SK-N-SH treated with all-trans-retinoic acid at 6 μM for 48 hours (cell line): ENCODE data around the gene CAPG.

ENCODE experiments used
- BACH2 ChIP-seq: fragments of 250-450 bp; sonication (Bioruptor Pico); IDR thresholded peaks from 2 replicates; pipeline ENCODE4 v1.9.0; 2021; ENCODE audit warnings: mild to moderate bottlenecking, borderline replicate concordance
- ESRRG ChIP-seq: fragments of 250-450 bp; sonication (Bioruptor Pico); IDR thresholded peaks from 2 replicates; pipeline ENCODE4 v1.6.1; 2021; ENCODE audit warnings: mild to moderate bottlenecking
- PPARA ChIP-seq: fragments of 250-450 bp; sonication (Bioruptor Pico); IDR thresholded peaks from 2 replicates; pipeline ENCODE4 v1.5.0; 2020; ENCODE audit warnings: mild to moderate bottlenecking, borderline replicate concordance
- RARB ChIP-seq: fragments of 250-450 bp; sonication (Bioruptor Pico); IDR thresholded peaks from 2 replicates; pipeline ENCODE4 v1.8.0; 2021; ENCODE audit warnings: mild to moderate bottlenecking, moderate library complexity
- ZFP3 ChIP-seq: fragments of 250-450 bp; sonication (Bioruptor Pico); IDR thresholded peaks from 2 replicates; pipeline ENCODE4 v1.5.0; 2020; ENCODE audit warnings: mild to moderate bottlenecking, moderate library complexity
- TF ChIP-seq, protein P1 (sequence below): fragments of 250-450 bp; sonication (Bioruptor Pico); IDR thresholded peaks from 2 replicates; pipeline ENCODE4 v1.8.0; 2020; ENCODE audit warnings: mild to moderate bottlenecking, moderate library complexity, borderline replicate concordance

DNA sequence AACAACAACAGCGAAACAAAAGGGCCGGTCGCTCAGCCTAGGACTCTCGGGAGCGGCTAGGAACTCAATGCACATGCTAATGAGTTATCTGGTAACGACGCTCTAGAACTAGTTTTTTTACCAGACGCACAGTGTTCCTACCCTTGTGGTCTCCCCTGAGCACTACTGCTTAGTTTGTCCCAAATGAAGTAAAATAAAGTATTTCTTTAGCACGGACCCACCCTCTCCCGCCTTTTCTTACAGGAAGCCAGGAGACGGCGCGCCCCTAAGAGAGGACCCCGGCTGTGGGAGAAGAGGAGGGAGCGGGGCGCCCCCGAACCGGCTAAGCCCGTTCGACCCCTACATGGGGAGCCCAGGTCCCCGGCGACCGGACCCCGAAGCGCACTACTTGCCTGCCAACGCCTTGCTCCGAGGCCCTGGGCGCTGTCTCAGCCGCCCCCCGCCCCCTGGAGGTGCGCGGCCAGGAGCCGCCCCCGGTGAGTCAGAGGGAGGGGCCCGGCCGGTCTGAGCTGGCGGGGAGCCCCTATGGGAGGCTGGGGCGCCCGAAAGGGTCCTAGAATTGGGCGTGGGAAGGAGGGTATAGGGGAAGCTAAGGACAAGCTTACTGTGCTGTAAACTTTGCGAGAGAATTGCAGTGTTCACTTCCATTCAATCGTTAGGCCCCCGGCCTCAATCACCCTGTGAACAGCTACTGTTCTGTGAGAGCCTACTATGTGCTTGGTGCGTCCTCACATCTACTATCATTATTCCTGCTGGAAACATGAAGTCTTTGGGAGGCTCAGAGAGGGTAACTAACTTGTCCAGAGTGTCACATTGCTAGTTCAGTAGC is 3.6 kb upstream of the CAPG start:
- TF ChIP-seq, protein P1, sequence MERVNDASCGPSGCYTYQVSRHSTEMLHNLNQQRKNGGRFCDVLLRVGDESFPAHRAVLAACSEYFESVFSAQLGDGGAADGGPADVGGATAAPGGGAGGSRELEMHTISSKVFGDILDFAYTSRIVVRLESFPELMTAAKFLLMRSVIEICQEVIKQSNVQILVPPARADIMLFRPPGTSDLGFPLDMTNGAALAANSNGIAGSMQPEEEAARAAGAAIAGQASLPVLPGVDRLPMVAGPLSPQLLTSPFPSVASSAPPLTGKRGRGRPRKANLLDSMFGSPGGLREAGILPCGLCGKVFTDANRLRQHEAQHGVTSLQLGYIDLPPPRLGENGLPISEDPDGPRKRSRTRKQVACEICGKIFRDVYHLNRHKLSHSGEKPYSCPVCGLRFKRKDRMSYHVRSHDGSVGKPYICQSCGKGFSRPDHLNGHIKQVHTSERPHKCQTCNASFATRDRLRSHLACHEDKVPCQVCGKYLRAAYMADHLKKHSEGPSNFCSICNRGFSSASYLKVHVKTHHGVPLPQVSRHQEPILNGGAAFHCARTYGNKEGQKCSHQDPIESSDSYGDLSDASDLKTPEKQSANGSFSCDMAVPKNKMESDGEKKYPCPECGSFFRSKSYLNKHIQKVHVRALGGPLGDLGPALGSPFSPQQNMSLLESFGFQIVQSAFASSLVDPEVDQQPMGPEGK (CRISPR knock-in tag): no peak
- TF ChIP-seq BACH2 (CRISPR knock-in tag) (no peak), RARB (CRISPR knock-in tag) (no peak), ZFP3 (CRISPR knock-in tag) (no peak), ESRRG (CRISPR knock-in tag) (no peak), PPARA (CRISPR knock-in tag) (no peak)
